ENCODE data around the gene RFX2.
A peak's percentile ranks its signal among the peaks of the same experiment; 100 is the strongest.

The RFX2 gene

DNA sequence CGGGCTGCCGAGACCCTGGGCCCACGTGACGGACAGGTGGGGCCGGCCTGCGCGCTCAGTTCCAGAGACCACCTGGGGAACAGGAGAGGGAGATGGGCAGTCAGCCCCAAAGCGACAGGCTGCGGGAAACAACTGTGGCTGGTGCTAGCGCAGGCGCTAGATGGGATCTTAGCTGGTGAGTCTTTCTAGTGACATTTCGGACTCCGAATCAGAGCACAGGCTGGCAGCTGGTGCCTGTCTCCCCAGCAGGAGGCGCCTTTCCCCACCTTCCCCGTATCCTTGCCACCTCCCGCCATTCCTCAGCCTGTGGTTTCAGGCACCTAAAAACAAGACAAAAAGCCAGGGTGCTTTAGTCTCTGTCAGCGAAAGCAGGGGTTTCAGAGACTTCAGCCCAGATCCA lies 112.9 kb downstream of the RFX2 start:
- Histone ChIP-seq H3F3A (ENCODE audit: control insufficient read depth, insufficient read depth) (no peaks in the 10 kb centered on the region), H4K20me1 (ENCODE audit: control insufficient read depth, insufficient read depth, low read depth, low read length) (no peaks in the 10 kb centered on the region), H3K9me3 (ENCODE audit: control insufficient read depth, insufficient read depth, low read length) (peaks cover 2% of the 10 kb centered on the region; the same call in 1 of the 2 replicates), H3K79me2 (ENCODE audit: control insufficient read depth, low read length) (no peaks in the 10 kb centered on the region), H3K4me3 (ENCODE audit: low read length) (no peak overlapping the region), H3K27ac (ENCODE audit: low read depth, low read length) (no peak overlapping the region), H3K4me1 (ENCODE audit: control insufficient read depth, low read length) (no peaks in the 10 kb centered on the region), H3K36me3 (ENCODE audit: control insufficient read depth, low read length) (no peaks in the 10 kb centered on the region), H3K9me2 (replicated peaks; ENCODE audit: control insufficient read depth, low read length) (no peaks in the 10 kb centered on the region), H3K4me2 (ENCODE audit: low read length) (no peak overlapping the region), H3K27me3 (ENCODE audit: control insufficient read depth, low read length) (no peaks in the 10 kb centered on the region)
- TF ChIP-seq, protein P1, sequence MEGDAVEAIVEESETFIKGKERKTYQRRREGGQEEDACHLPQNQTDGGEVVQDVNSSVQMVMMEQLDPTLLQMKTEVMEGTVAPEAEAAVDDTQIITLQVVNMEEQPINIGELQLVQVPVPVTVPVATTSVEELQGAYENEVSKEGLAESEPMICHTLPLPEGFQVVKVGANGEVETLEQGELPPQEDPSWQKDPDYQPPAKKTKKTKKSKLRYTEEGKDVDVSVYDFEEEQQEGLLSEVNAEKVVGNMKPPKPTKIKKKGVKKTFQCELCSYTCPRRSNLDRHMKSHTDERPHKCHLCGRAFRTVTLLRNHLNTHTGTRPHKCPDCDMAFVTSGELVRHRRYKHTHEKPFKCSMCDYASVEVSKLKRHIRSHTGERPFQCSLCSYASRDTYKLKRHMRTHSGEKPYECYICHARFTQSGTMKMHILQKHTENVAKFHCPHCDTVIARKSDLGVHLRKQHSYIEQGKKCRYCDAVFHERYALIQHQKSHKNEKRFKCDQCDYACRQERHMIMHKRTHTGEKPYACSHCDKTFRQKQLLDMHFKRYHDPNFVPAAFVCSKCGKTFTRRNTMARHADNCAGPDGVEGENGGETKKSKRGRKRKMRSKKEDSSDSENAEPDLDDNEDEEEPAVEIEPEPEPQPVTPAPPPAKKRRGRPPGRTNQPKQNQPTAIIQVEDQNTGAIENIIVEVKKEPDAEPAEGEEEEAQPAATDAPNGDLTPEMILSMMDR (IDR thresholded peaks at IDR 0.05; ENCODE audit: low read depth, low read length, poor library complexity, severe bottlenecking), result peak; percentile 36
- no peak for TF ChIP-seq EZH2phosphoT487 (IDR thresholded peaks at IDR 0.05; ENCODE audit: borderline replicate concordance, low read length)

DNA sequence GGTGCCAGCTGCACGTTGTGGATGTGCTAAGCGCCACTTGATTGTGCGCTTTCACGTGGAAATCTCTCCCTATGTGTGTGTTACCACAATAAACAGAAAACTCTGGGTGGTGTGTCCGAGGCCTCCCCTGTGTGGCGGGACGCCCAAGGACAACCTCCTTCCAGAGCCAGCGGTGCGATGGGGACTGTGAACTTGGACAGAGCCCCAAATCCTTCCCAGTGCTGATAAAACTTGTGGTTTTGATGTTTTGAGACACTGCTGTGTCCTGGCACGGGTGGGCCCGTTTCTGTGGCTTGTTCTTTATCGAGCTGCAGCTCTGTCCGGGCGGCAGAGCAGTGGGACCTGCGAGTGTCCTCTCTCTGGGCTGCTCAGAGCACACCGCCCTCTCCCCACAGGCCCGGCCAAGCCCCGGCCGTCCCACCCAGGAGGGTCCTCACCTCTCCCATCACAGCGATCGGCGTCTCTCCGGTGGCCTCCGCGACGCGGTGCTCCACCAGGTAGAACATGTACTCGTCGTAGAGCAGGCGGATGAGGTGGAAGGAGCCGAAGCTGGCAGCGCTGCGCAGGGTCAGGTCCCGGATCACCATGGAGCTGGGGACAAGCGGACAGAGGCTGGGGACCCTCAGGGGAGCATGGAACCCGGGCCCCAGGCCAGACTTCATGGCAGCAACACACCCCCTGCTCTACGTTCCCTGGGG lies 113.5 kb downstream of the RFX2 start:
- Histone ChIP-seq H3K4me1 (ENCODE audit: control insufficient read depth, low read length) (no peaks in the 10 kb centered on the region), H3K36me3 (ENCODE audit: control insufficient read depth, low read length) (no peaks in the 10 kb centered on the region), H3K9me3 (ENCODE audit: control insufficient read depth, insufficient read depth, low read length) (peaks cover 2% of the 10 kb centered on the region; the same call in 1 of the 2 replicates), H3K4me2 (ENCODE audit: low read length) (no peak overlapping the region), H4K20me1 (ENCODE audit: control insufficient read depth, insufficient read depth, low read depth, low read length) (no peaks in the 10 kb centered on the region), H3K79me2 (ENCODE audit: control insufficient read depth, low read length) (no peaks in the 10 kb centered on the region), H3K27me3 (ENCODE audit: control insufficient read depth, low read length) (no peaks in the 10 kb centered on the region), H3K27ac (ENCODE audit: low read depth, low read length) (no peak overlapping the region), H3K9me2 (replicated peaks; ENCODE audit: control insufficient read depth, low read length) (no peaks in the 10 kb centered on the region), H3K4me3 (ENCODE audit: low read length) (no peak overlapping the region), H3F3A (ENCODE audit: control insufficient read depth, insufficient read depth) (no peaks in the 10 kb centered on the region)
- TF ChIP-seq, protein P1 (IDR thresholded peaks at IDR 0.05; ENCODE audit: low read depth, low read length, poor library complexity, severe bottlenecking), result no peak
- TF ChIP-seq EZH2phosphoT487 (IDR thresholded peaks at IDR 0.05; ENCODE audit: borderline replicate concordance, low read length), result no peak

DNA sequence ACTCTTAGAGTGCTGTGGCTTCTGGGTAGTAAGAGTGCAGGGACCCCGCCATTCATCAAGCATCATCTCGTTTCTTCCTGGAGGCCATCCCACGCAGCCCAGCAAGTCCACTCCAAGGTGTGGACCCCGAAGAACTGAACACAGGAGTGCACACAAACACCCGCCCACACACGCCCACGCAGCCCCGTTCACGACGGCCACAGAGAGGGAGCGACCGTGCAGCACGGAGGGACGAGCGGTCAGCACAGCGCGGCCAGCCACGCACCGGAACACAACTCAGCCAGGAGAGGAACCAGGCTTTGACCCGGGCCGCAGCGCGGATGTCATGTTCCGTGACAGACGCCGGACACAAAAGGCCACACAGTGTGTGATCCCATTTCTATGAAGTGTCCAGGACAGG lies 114.2 kb downstream of the RFX2 start:
- Histone ChIP-seq H3K79me2 (ENCODE audit: control insufficient read depth, low read length) (no peaks in the 10 kb centered on the region), H3K4me1 (ENCODE audit: control insufficient read depth, low read length) (no peaks in the 10 kb centered on the region), H3K27me3 (ENCODE audit: control insufficient read depth, low read length) (no peaks in the 10 kb centered on the region), H3K9me2 (replicated peaks; ENCODE audit: control insufficient read depth, low read length) (no peaks in the 10 kb centered on the region), H3K4me2 (ENCODE audit: low read length) (no peak overlapping the region), H4K20me1 (ENCODE audit: control insufficient read depth, insufficient read depth, low read depth, low read length) (no peaks in the 10 kb centered on the region), H3K9me3 (ENCODE audit: control insufficient read depth, insufficient read depth, low read length) (peaks cover 2% of the 10 kb centered on the region; the same call in 1 of the 2 replicates), H3K4me3 (ENCODE audit: low read length) (no peak overlapping the region), H3F3A (ENCODE audit: control insufficient read depth, insufficient read depth) (no peaks in the 10 kb centered on the region), H3K27ac (ENCODE audit: low read depth, low read length) (no peak overlapping the region), H3K36me3 (ENCODE audit: control insufficient read depth, low read length) (no peaks in the 10 kb centered on the region)
- no peak for TF ChIP-seq EZH2phosphoT487 (IDR thresholded peaks at IDR 0.05; ENCODE audit: borderline replicate concordance, low read length)

DNA sequence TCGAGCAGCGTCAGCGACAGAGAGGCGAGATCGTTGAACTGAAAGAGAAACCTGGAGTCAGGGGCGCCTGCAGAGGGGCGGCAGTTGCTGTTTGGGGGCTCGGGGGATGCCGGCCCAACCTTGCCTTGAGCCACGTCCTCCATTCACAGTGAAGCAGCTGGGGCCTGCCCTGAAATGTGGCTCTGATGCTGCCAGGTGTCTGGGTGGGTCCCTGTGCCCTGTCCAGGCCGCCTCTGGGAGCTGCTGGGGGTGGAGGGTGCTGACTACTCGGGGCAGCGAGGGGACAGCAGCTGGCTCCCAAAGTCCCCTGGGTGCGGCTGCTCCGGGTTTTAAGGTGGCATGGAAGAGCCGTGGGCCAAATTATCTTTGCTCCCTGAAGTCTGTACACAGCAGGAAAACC lies 114.7 kb downstream of the RFX2 start:
- no peaks in the 10 kb centered on the region for H3K4me1 ChIP-seq (ENCODE audit: control insufficient read depth, low read length)
- H3K27ac ChIP-seq (ENCODE audit: low read depth, low read length), result no peak overlapping the region
- no peaks in the 10 kb centered on the region for H4K20me1 ChIP-seq (ENCODE audit: control insufficient read depth, insufficient read depth, low read depth, low read length)

More for the DNA sequence above, 114.7 kb downstream of the RFX2 start:
- Histone ChIP-seq H3K4me3 (ENCODE audit: low read length) (no peak overlapping the region), H3K4me2 (ENCODE audit: low read length) (no peak overlapping the region), H3K9me2 (replicated peaks; ENCODE audit: control insufficient read depth, low read length) (no peaks in the 10 kb centered on the region), H3K27me3 (ENCODE audit: control insufficient read depth, low read length) (no peaks in the 10 kb centered on the region), H3F3A (ENCODE audit: control insufficient read depth, insufficient read depth) (no peaks in the 10 kb centered on the region), H3K36me3 (ENCODE audit: control insufficient read depth, low read length) (no peaks in the 10 kb centered on the region), H3K79me2 (ENCODE audit: control insufficient read depth, low read length) (no peaks in the 10 kb centered on the region), H3K9me3 (ENCODE audit: control insufficient read depth, insufficient read depth, low read length) (peaks cover 2% of the 10 kb centered on the region; the same call in 1 of the 2 replicates)
- TF ChIP-seq EZH2phosphoT487 (IDR thresholded peaks at IDR 0.05; ENCODE audit: borderline replicate concordance, low read length), result no peak
- TF ChIP-seq, protein P1 (IDR thresholded peaks at IDR 0.05; ENCODE audit: low read depth, low read length, poor library complexity, severe bottlenecking), result no peak

Measured in DOHH2 (cell line).